ENCODE measurements around the gene ZFY.

- TF ChIP-seq REST (IDR thresholded peaks at IDR 0.05; ENCODE audit: insufficient read depth in 1 of 2, low read depth in 2 of 2, low read length in 2 of 2) (no peak), SIN3A (IDR thresholded peaks at IDR 0.05; ENCODE audit: borderline replicate concordance, insufficient read depth, low read length) (no peak), TAF1 (IDR thresholded peaks at IDR 0.05; ENCODE audit: borderline replicate concordance, insufficient read depth, low read length) (no peak), POLR2AphosphoS5 (IDR thresholded peaks at IDR 0.05; ENCODE audit: low read depth, low read length) (no peak)
These were observed 77.0 kb downstream of the ZFY start for GRCh38 chrY:3012226-3012625.
